LHCN-M2 (cell line): ENCODE measurements around the gene BBS9. TPM values are rescaled to one million over a fixed set of nuclear protein-coding genes. Genes with fewer than 3 reads are reported as not detected.

Experiments used
- DNase-seq: peaks from one replicate; pipeline ENCODE4 v3.0.0-alpha.2; 2012; ENCODE audit warnings: low read depth
- total RNA-seq: library from RNA; depleted of rRNA; stranded (reverse); fragments of >200 nt; gene quantifications from 2 replicates; pipeline ENCODE4 v1.2.3, GENCODE V29; 2014; rRNA removed

BBS9 gene
- total RNA-seq, 1 experiment from 2014 or later, result 12.2 TPM

DNA sequence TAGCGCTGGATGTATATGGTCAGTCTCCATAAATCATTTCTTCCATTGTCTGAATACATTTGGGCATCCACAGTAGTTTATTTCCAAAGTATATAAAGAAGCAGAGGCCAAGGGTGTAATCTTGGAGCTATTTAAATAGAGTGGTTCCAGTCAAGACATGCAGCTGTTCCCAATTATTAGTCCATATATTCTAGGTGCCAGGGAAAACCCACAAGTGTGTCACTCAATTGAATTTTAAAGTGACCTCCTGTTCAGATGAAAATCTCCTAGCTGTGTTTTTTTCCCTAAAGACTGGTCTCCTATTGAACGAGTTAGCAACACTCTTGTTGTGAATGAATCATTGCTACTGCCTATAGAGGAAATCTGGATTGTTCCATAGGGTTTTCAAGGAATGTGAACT lies 515.7 kb downstream of the BBS9 start:
- peak; percentile 75 for DNase-seq

DNA sequence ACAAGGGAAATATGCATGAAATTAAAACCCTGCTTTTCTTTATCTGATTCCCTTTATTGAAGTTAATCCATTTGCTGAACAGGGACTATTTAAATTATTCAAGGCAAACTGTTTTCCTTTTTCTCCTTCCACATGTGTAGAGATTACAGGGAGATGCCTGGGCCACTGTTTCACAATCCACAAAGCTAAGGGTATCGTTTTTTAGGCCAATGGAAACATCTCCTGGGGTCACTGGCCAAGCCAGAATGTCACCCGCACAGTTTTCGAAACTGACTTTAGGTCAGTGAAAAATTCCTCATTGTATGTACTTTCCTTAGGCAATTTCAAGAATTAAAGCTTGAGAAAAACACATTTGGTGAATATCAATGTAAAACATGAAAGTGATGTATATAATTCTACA lies 516.8 kb downstream of the BBS9 start:
- DNase-seq, result no peak

GRCh38 chr7:33646891-33647391 lies 517.6 kb downstream of the BBS9 start:
- no peak for DNase-seq

GRCh38 chr7:33649476-33650441 lies 520.4 kb downstream of the BBS9 start:
- no peak for DNase-seq

DNA sequence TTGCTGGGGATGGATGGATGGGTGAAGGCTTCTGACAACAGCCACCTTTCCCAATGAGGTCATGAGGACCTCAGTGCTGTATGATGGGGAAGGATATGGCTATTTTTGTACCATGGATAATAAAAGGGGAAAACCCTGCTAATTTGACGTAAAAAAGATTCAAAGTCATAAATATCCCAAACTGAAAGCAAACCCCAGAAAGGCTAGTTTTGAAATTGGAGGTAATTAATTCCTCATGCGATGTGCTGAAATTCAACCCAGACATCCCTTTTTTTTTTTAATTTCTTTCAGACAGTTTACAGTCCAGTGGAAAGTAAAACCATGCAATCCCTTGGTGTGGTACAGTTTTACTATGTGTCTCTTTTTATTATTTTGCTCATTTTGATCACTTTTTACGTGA lies 521.5 kb downstream of the BBS9 start:
- no peak for DNase-seq

DNA sequence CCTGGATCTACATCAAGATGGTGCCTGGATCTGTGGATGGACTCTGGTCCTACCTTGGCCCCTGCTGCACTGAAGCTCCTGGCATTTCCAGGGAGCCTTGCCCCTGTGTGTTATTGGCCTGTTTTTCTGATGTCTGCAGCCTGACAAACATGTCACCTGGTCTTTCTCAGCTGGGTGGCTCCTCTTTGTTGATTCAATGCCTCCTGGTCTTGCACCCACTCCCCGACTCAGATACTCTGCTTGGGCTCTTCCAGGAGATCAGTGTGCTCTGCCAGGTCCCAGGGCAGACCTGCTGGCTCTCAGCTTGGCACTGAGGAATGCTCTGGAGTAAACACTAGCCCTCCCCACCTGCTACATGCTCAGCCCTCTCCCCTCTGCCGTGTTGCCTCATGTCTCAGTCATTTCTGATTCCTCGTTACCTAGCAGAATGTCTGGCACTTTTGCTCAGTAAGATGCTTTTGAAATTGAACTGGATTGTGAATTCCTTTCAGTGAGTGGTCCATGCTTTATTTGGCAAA lies 522.7 kb downstream of the BBS9 start:
- no peak for DNase-seq

- DNase-seq, result no peak
Observed at GRCh38 chr7:33654676-33655075, 525.3 kb downstream of the BBS9 start.

Other genes starting within 250 kb of the BBS9 start
- gene KBTBD2, start 237.8 kb upstream of the BBS9 start, total RNA-seq, result 47.6 and 54.1 TPM in 2 replicates
- 289 and 303 TPM in 2 replicates for gene FKBP9, start 172.1 kb upstream of the BBS9 start, total RNA-seq
- gene NT5C3A, start 66.8 kb upstream of the BBS9 start, total RNA-seq, result 35.9 and 40.1 TPM in 2 replicates
- gene RP9, start 20.2 kb upstream of the BBS9 start, total RNA-seq, result 12.7 and 18.5 TPM in 2 replicates